GM12878 (cell line): ENCODE measurements around the gene ZFP42. TPM values are rescaled to one million over a fixed set of nuclear protein-coding genes. Genes with fewer than 3 reads are reported as not detected.

Experiments used
- ATAC-seq: fragments of 200-7000 bp; cut with Tn5 transposase; 3 replicates; pipeline ENCODE4 v1.9.1; 2020; ENCODE audit warnings: mild to moderate bottlenecking, moderate library complexity
- BruUV-seq: library from RNA; stranded (reverse); fragments of 400-500 nt; replicated peaks from 2 replicates; lab custom pipeline; 2021; lab: Mats Ljungman, UMichigan
- CTCF ChIA-PET: fragments of 300-600 bp; sonication (Branson Sonifier 250); formaldehyde crosslinking; extraction: SDS; loops from one replicate; lab custom pipeline; 2021; ENCODE audit warnings: inconsistent platforms; lab: Yijun Ruan, JAX
- POLR2A ChIA-PET: fragments of 350-600 bp; formaldehyde crosslinking; extraction: SDS; loops from one replicate; lab custom pipeline; 2021; ENCODE audit warnings: inconsistent platforms; lab: Charles Lee
- RAD21 ChIA-PET: fragments of 300-600 bp; sonication (Branson Sonifier 250); formaldehyde crosslinking; loops from one replicate; lab custom pipeline; 2023; ENCODE audit warnings: antibody characterized with exemption; ENCODE audit not compliant: unreplicated experiment; lab: Charles Lee
- SMC1A ChIA-PET: fragments of 300-600 bp; sonication (Branson Sonifier 250); formaldehyde crosslinking; loops from one replicate; lab custom pipeline; 2023; ENCODE audit not compliant: unreplicated experiment, uncharacterized antibody; lab: Charles Lee
- DNase-seq: peaks from one replicate; pipeline ENCODE4 v3.0.0-alpha.2; 2011; ENCODE audit warnings: low read depth, low spot score
- FAIRE-seq: peaks from 3 replicates; lab custom pipeline; 2011; peaks lifted over from hg19 to GRCh38; lab: Jason Lieb, UNC
- H2AFZ ChIP-seq: 2 replicates; pipeline ENCODE4 v1.6.0; 2011; ENCODE audit warnings: low read depth, low read length, control low read depth; ENCODE audit not compliant: control insufficient read depth
- H3K27ac ChIP-seq: 2 replicates; pipeline ENCODE4 v1.5.1; 2011; ENCODE audit warnings: control low read depth; ENCODE audit not compliant: control insufficient read depth, insufficient read depth
- H3K27me3 ChIP-seq, 2 experiments: replicated peaks in 1 of 2; 2 replicates each; pipeline versions ENCODE4 v1.6.0 to v1.6.1; 2011; ENCODE audit warnings: low read length in 1 of 2; ENCODE audit not compliant: control insufficient read depth in 2 of 2, insufficient read depth in 2 of 2
- H3K36me3 ChIP-seq, 2 experiments: 2 replicates each; pipeline ENCODE4 v1.5.1; 2011; ENCODE audit warnings: low read length in 1 of 2; ENCODE audit not compliant: control insufficient read depth in 2 of 2, insufficient read depth in 2 of 2
- H3K4me1 ChIP-seq: 2 replicates; pipeline ENCODE4 v1.6.1; 2011; ENCODE audit warnings: mild to moderate bottlenecking, low read length, moderate library complexity, mixed read lengths; ENCODE audit not compliant: control insufficient read depth, insufficient read depth
- H3K4me2 ChIP-seq: 2 replicates; pipeline ENCODE4 v1.6.0; 2011; ENCODE audit warnings: control low read depth; ENCODE audit not compliant: control insufficient read depth, insufficient read depth
- H3K4me3 ChIP-seq: fragments of 200-600 bp; sonication (generic); 2 replicates; pipeline ENCODE4 v1.5.1; 2016
- H3K79me2 ChIP-seq: 2 replicates; pipeline ENCODE4 v1.6.0; 2011; ENCODE audit warnings: low read length; ENCODE audit not compliant: control insufficient read depth, insufficient read depth
- H3K9ac ChIP-seq: 2 replicates; pipeline ENCODE4 v1.8.0; 2011; ENCODE audit warnings: low read length, control low read depth, mixed read lengths; ENCODE audit not compliant: control insufficient read depth, insufficient read depth
- H3K9me3 ChIP-seq: replicated peaks from 3 replicates; pipeline ENCODE4 v1.5.1; 2011; ENCODE audit warnings: mild to moderate bottlenecking, low read length; ENCODE audit not compliant: control insufficient read depth, insufficient read depth
- H4K20me1 ChIP-seq: 2 replicates; pipeline ENCODE4 v1.6.0; 2011; ENCODE audit not compliant: control insufficient read depth, insufficient read depth
- ATF3 ChIP-seq: IDR thresholded peaks from 2 replicates; pipeline ENCODE4 v1.6.1; 2011; ENCODE audit warnings: low read depth, mild to moderate bottlenecking, low read length, moderate library complexity, borderline replicate concordance; ENCODE audit errors: extremely low read depth
- BCLAF1 ChIP-seq: fragments of 450-650 bp; IDR thresholded peaks from 2 replicates; pipeline ENCODE4 v1.6.1; 2017; ENCODE audit warnings: antibody characterized with exemption, mild to moderate bottlenecking, moderate library complexity
- BHLHE40 ChIP-seq, 2 experiments: fragments of 450-650 bp in 1 of 2; IDR thresholded peaks; 2 replicates each; pipeline ENCODE4 v1.6.1; 2011 to 2017; ENCODE audit warnings: low read depth in 2 of 2, borderline replicate concordance in 1 of 2, improper control_type of control experiment in 1 of 2, low read length in 1 of 2, mild to moderate bottlenecking in 1 of 2
- CBX3 ChIP-seq: fragments of 200-600 bp; sonication (generic); IDR thresholded peaks from 2 replicates; pipeline ENCODE4 v1.6.1; 2016; ENCODE audit warnings: low read depth, borderline replicate concordance
- MYB ChIP-seq: fragments of 150-350 bp; IDR thresholded peaks from 2 replicates; pipeline ENCODE4 v1.6.1; 2014; ENCODE audit warnings: mild to moderate bottlenecking, low read depth, low read length, borderline replicate concordance
- POLR2A ChIP-seq: IDR thresholded peaks from 2 replicates; pipeline ENCODE4 v1.6.1; 2011; ENCODE audit warnings: low read depth, mild to moderate bottlenecking, low read length
- RBBP5 ChIP-seq: fragments of 200-600 bp; sonication (generic); conservative IDR thresholded peaks from 2 replicates; pipeline ENCODE4 v1.6.1; 2016
- SPI1 ChIP-seq: IDR thresholded peaks from 2 replicates; pipeline ENCODE4 v1.6.1; 2011; ENCODE audit warnings: low read depth, mild to moderate bottlenecking, low read length, moderate library complexity, borderline replicate concordance; ENCODE audit not compliant: insufficient read depth
- SREBF2 ChIP-seq: IDR thresholded peaks from 2 replicates; pipeline ENCODE4 v1.6.1; 2012; ENCODE audit warnings: mild to moderate bottlenecking, low read length
- SRF ChIP-seq, 2 experiments: IDR thresholded peaks; 2 replicates each; pipeline ENCODE4 v1.6.1; 2011; ENCODE audit warnings: low read depth in 2 of 2, low read length in 2 of 2, mild to moderate bottlenecking in 1 of 2, moderate library complexity in 1 of 2
- TBL1XR1 ChIP-seq: IDR thresholded peaks from 2 replicates; pipeline ENCODE4 v1.6.1; 2012; ENCODE audit warnings: low read depth, low read length, improper control_type of control experiment
- ZNF274 ChIP-seq: IDR thresholded peaks from one replicate; pipeline ENCODE4 v1.8.0; 2011; ENCODE audit not compliant: insufficient read length, insufficient read depth
- ZNF592 ChIP-seq: fragments of 450-650 bp; IDR thresholded peaks from 2 replicates; pipeline ENCODE4 v1.6.1; 2017; ENCODE audit warnings: mild to moderate bottlenecking, moderate library complexity
- WGBS: methylation state at CpG from one replicate; pipeline ENCODE4 v1.1.6; 2016; ENCODE audit warnings: low lambda C conversion rate; ENCODE audit not compliant: insufficient replicate concordance, insufficient coverage; ENCODE audit errors: missing lambda C conversion rate; 5-methylcytosine and 5-hydroxymethylcytosine counted together
- in situ Hi-C: fragments of 300-500 bp; cut with MboI; formaldehyde crosslinking; loops from 9 replicates; pipeline ENCODE4 v1.14.3; 2018; ENCODE audit warnings: mixed read lengths
- intact Hi-C: fragments of 100-400 bp; cut with micrococcal nuclease; formaldehyde crosslinking; loops from one replicate; pipeline ENCODE4 v1.14.2; 2022; ENCODE audit not compliant: unreplicated experiment
- polyA plus RNA-seq, 11 experiments: library from polyadenylated mRNA; depleted of rRNA in 4 of 11; unstranded in 6 of 11; stranded (reverse) in 5 of 11; fragments of >200 nt; fragmentation: Nextera tagmentation in 4 of 11; fragmentation: Illumina TruSeq in 1 of 11; extraction: Ambion mirVana in 4 of 11; extraction: Trizol in 1 of 11; gene quantifications; 1 replicate in 1 of 11; 2 replicates in 10 of 11; pipeline versions ENCODE4 v1.2.1 to v1.2.3, GENCODE V29; 2011 to 2016; ENCODE audit warnings: inconsistent platforms in 2 of 11, missing spikeins in 2 of 11, low read depth in 1 of 11
- total RNA-seq, 4 experiments: library from RNA; depleted of rRNA in 3 of 4; stranded (reverse); fragments of >200 nt in 3 of 4; fragmentation: Illumina TruSeq in 1 of 4; extraction: Trizol in 1 of 4; gene quantifications; 2 replicates each; pipeline versions ENCODE4 v1.2.1 to v1.2.3, GENCODE V29; 2013 to 2021

ZFP42 gene
- total and polyA plus RNA-seq, 10 of the 15 experiments (the other 5 are each of a cell fraction or from before 2014, with no cell fraction given) = 0.13 TPM; not detected in 9

- TF ChIP-seq ZNF592 = no peak
Measured at GRCh38 chr4:188025476-188025875, 29.9 kb downstream of the ZFP42 start (continued).

DNA sequence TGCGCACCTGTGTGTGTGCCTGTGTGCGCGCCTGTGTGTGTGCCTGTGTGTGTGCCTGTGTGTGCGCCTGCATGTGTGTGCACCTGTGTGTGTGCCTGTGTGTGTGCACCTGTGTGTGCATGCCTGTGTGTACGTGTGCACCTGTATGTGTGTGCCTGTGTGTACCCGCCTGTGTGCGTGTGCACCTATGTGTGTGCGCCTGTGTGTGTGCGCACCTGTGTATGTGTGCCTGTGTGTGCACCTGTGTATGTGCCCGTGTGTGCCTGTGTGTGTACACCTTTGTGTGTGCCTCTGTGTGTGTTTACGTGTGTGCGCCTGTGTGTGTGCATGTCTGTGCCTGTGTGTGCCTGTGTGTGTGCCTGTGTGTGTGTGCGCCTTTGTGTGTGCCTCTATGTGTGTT, 33.5 kb downstream of the ZFP42 start:
- 77% methylated on average over 11 of the region's 13 CpGs for whole genome bisulfite sequencing
- no peaks in the 10 kb centered on the region for H3K36me3 ChIP-seq
- no peaks in the 10 kb centered on the region for H3K79me2 ChIP-seq
- H3K27me3 ChIP-seq = no peaks in the 10 kb centered on the region
- no peak for FAIRE-seq
- POLR2A ChIA-PET = no interaction called here
- no TSS peak for BruUV-seq
- CTCF ChIA-PET = no interaction called here
- no peaks in the 10 kb centered on the region for H3K4me1 ChIP-seq
- no peak for ATAC-seq
- H3K4me2 ChIP-seq = no peak overlapping the region
- TF ChIP-seq MYB = no peak
- no peak for TF ChIP-seq ATF3
- TF ChIP-seq POLR2A = no peak
- TF ChIP-seq ZNF274 = no peak
- TF ChIP-seq TBL1XR1 = no peak
- TF ChIP-seq RBBP5 = no peak
- TF ChIP-seq CBX3 = no peak
- TF ChIP-seq SPI1 = no peak
- no peak for TF ChIP-seq SRF (IDR thresholded peaks at IDR 0.05; ENCODE audit: low read depth in 2 of 2, low read length in 2 of 2)
- no peak for TF ChIP-seq SREBF2
- no peak for TF ChIP-seq BHLHE40 (IDR thresholded peaks at IDR 0.05; ENCODE audit: borderline replicate concordance in 1 of 2, low read depth in 2 of 2, low read length in 1 of 2)
- no peak for TF ChIP-seq BCLAF1
- SMC1A ChIA-PET = no interaction called here
- no peak overlapping the region for H3K4me3 ChIP-seq
- in situ Hi-C loops = no loop called here
- H3K9ac ChIP-seq = no peak overlapping the region
- intact Hi-C loops = no loop called here
- no peak overlapping the region for H2AFZ ChIP-seq
- no peak overlapping the region for H3K27ac ChIP-seq
- RAD21 ChIA-PET = no interaction called here
- H3K9me3 ChIP-seq = no peaks in the 10 kb centered on the region; the same call in 2 of the 3 replicates
- H4K20me1 ChIP-seq = no peaks in the 10 kb centered on the region
- no peak for DNase-seq
